ENCODE results near the gene TDP1. TPM values are rescaled to one million over a fixed set of nuclear protein-coding genes. Genes with fewer than 3 reads are reported as not detected.

Gene TDP1
- total RNA-seq, 1 donor from 2014 or later: 30.3 TPM

- Mint-ChIP-seq H3K36me3 (ENCODE audit: unreplicated experiment) (no peaks in the 10 kb centered on the region), H3K4me1 (ENCODE audit: low read depth, unreplicated experiment) (peaks cover 14% of the 10 kb centered on the region), H3K27ac (ENCODE audit: unreplicated experiment) (no peak overlapping the region), H3K27me3 (ENCODE audit: unreplicated experiment) (no peaks in the 10 kb centered on the region), H3K4me3 (ENCODE audit: unreplicated experiment) (no peak overlapping the region), H3K9me3 (ENCODE audit: unreplicated experiment) (no peaks in the 10 kb centered on the region)
- DNase-seq: no peak
- no peak for TF ChIP-seq CTCF (IDR thresholded peaks at IDR 0.05; ENCODE audit: partially characterized antibody, unreplicated experiment)
These were observed 86.9 kb downstream of the TDP1 start for GRCh38 chr14:90042496-90043252.

GRCh38 chr14:90045616-90046015 is 89.9 kb downstream of the TDP1 start:
- H3K4me3 Mint-ChIP-seq (ENCODE audit: unreplicated experiment): no peak overlapping the region
- DNase-seq: no peak
- H3K9me3 Mint-ChIP-seq (ENCODE audit: unreplicated experiment): no peaks in the 10 kb centered on the region
- no peak for TF ChIP-seq CTCF (IDR thresholded peaks at IDR 0.05; ENCODE audit: partially characterized antibody, unreplicated experiment)
- H3K36me3 Mint-ChIP-seq (ENCODE audit: unreplicated experiment): no peaks in the 10 kb centered on the region
- H3K27ac Mint-ChIP-seq (ENCODE audit: unreplicated experiment): no peak overlapping the region
- H3K4me1 Mint-ChIP-seq (ENCODE audit: low read depth, unreplicated experiment): peaks cover 7% of the 10 kb centered on the region
- no peaks in the 10 kb centered on the region for H3K27me3 Mint-ChIP-seq (ENCODE audit: unreplicated experiment)

- no peaks in the 10 kb centered on the region for H3K27me3 Mint-ChIP-seq (ENCODE audit: unreplicated experiment)
- H3K9me3 Mint-ChIP-seq (ENCODE audit: unreplicated experiment): peaks cover 2% of the 10 kb centered on the region
- H3K27ac Mint-ChIP-seq (ENCODE audit: unreplicated experiment): no peak overlapping the region
- no peaks in the 10 kb centered on the region for H3K36me3 Mint-ChIP-seq (ENCODE audit: unreplicated experiment)
- peak; percentile 43 for DNase-seq
- H3K4me1 Mint-ChIP-seq (ENCODE audit: low read depth, unreplicated experiment): no peaks in the 10 kb centered on the region
- TF ChIP-seq CTCF (IDR thresholded peaks at IDR 0.05; ENCODE audit: partially characterized antibody, unreplicated experiment): no peak
- H3K4me3 Mint-ChIP-seq (ENCODE audit: unreplicated experiment): no peak overlapping the region
These were observed 93.7 kb downstream of the TDP1 start for GRCh38 chr14:90049390-90049789.

DNA sequence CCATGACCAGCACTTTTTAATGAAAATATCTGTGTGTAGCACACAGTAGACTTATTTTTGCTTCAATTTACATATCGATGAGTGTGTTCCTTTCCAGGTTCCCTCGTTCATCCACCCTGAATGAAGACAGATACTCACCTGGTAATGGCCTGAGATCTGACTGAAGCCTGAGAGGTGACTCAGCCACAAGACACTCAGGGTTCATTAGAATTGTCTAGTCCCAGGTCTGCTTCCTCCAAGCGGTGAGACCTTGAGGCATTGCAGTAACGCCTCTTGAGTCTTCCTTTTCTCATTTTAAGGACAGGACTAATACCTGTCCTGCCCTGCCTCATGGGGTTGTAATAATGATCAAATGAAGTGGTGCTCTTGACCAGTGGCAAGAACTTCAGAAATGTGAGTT is 94.5 kb downstream of the TDP1 start:
- Mint-ChIP-seq H3K27me3 (ENCODE audit: unreplicated experiment) (no peaks in the 10 kb centered on the region), H3K9me3 (ENCODE audit: unreplicated experiment) (peaks cover 2% of the 10 kb centered on the region), H3K4me3 (ENCODE audit: unreplicated experiment) (no peak overlapping the region), H3K27ac (ENCODE audit: unreplicated experiment) (no peak overlapping the region), H3K36me3 (ENCODE audit: unreplicated experiment) (no peaks in the 10 kb centered on the region), H3K4me1 (ENCODE audit: low read depth, unreplicated experiment) (no peaks in the 10 kb centered on the region)
- TF ChIP-seq CTCF (IDR thresholded peaks at IDR 0.05; ENCODE audit: partially characterized antibody, unreplicated experiment): no peak
- DNase-seq: no peak

DNA sequence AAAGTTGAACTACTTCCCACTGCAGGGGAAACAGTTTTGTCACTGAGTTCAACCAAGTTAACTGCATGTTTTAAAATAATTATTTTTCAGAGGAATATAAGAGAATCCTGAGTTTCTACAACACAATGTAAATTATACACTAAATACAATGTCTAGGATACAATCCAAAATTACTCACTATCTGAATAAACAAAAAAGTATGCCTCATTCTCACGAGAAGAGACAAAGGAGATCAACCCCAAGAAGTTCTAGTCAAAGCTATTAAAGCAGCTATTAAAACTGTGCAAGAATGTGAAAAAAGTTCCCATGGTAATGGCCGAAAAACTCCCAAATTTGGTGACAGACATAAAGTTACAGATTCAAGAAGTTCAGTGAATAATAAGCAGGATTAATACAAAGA is 97.3 kb downstream of the TDP1 start:
- peaks cover 2% of the 10 kb centered on the region for H3K9me3 Mint-ChIP-seq (ENCODE audit: unreplicated experiment)
- H3K27ac Mint-ChIP-seq (ENCODE audit: unreplicated experiment): no peak overlapping the region
- H3K4me3 Mint-ChIP-seq (ENCODE audit: unreplicated experiment): no peak overlapping the region
- H3K36me3 Mint-ChIP-seq (ENCODE audit: unreplicated experiment): no peaks in the 10 kb centered on the region
- TF ChIP-seq CTCF (IDR thresholded peaks at IDR 0.05; ENCODE audit: partially characterized antibody, unreplicated experiment): no peak
- no peaks in the 10 kb centered on the region for H3K4me1 Mint-ChIP-seq (ENCODE audit: low read depth, unreplicated experiment)
- no peak for DNase-seq
- no peaks in the 10 kb centered on the region for H3K27me3 Mint-ChIP-seq (ENCODE audit: unreplicated experiment)
